Measurements from ENCODE around the gene CTXN2.

CTXN2 gene

DNA sequence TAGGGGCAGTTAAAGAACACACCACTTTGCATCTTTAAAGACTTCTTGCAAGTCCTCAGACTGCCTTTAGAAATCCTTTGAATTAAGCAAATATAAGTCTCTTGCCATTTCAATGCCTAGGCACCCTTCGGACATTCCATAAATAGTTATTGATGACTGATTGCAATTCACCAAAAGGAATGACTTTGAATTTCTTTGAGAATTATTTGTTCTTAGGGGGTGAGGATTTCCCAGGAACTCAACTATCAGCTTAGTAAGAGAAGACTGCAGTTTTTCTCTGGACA lies 12.9 kb upstream of the CTXN2 start:
- no peak overlapping the region for H3K27ac ChIP-seq (replicated peaks)
- peaks cover 26% of the 10 kb centered on the region for H3K27me3 ChIP-seq (ENCODE audit: insufficient read depth, poor library complexity, severe bottlenecking)
- no peak for DNase-seq (ENCODE audit: low read depth in 1 of 2, low spot score in 1 of 2)
- no peak overlapping the region for H3K4me3 ChIP-seq (replicated peaks; ENCODE audit: insufficient read depth, low read length)
- TF ChIP-seq CTCF (IDR thresholded peaks at IDR 0.05; ENCODE audit: insufficient read depth, low read length), result no peak
- TF ChIP-seq POLR2AphosphoS5 (IDR thresholded peaks at IDR 0.05; ENCODE audit: low read depth), result no peak

DNA sequence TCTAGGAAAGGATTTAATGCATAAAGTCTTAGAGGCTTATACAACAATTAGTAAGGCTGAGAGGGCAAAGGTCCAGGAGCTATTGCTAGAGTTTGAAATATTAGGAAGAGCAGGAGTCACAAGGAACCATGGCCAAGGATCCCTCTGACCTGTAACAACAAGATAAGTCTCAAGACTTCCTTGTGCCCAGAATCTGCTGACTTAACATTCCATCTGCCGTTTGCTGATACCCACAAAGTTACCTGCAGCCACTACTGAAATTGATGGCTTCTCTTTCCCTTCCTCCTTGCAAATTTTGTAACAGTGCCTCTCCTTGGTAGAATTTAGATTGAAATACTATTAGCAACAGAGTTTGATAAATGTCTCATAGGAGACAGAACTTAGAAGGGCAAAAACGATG lies 8.7 kb upstream of the CTXN2 start:
- no peak for TF ChIP-seq POLR2AphosphoS5 (IDR thresholded peaks at IDR 0.05; ENCODE audit: low read depth)
- no peak for TF ChIP-seq SPI1 (IDR thresholded peaks at IDR 0.05; ENCODE audit: borderline replicate concordance, low read depth)
- TF ChIP-seq CTCF (IDR thresholded peaks at IDR 0.05; ENCODE audit: insufficient read depth, low read length), result no peak
- Histone ChIP-seq H3K27ac (replicated peaks) (no peak overlapping the region), H3K4me3 (replicated peaks; ENCODE audit: insufficient read depth, low read length) (no peak overlapping the region), H3K27me3 (ENCODE audit: insufficient read depth, poor library complexity, severe bottlenecking) (peaks cover 4% of the 10 kb centered on the region)
- DNase-seq (ENCODE audit: low read depth in 1 of 2, low spot score in 1 of 2), result no peak

GRCh38 chr15:48185529-48185928 lies 5.9 kb upstream of the CTXN2 start:
- H3K4me3 ChIP-seq (replicated peaks; ENCODE audit: insufficient read depth, low read length), result no peak overlapping the region
- TF ChIP-seq GABPA (IDR thresholded peaks at IDR 0.05; ENCODE audit: low read depth) (no peak), SPI1 (IDR thresholded peaks at IDR 0.05; ENCODE audit: borderline replicate concordance, low read depth) (no peak), REST (IDR thresholded peaks at IDR 0.05; ENCODE audit: insufficient replicate concordance, low read depth) (no peak), POLR2AphosphoS5 (IDR thresholded peaks at IDR 0.05; ENCODE audit: low read depth) (no peak), CTCF (IDR thresholded peaks at IDR 0.05; ENCODE audit: insufficient read depth, low read length) (no peak)
- H3K27me3 ChIP-seq (ENCODE audit: insufficient read depth, poor library complexity, severe bottlenecking), result peaks cover 4% of the 10 kb centered on the region
- no peak for DNase-seq (ENCODE audit: low read depth in 1 of 2, low spot score in 1 of 2)
- no peak overlapping the region for H3K27ac ChIP-seq (replicated peaks)

DNA sequence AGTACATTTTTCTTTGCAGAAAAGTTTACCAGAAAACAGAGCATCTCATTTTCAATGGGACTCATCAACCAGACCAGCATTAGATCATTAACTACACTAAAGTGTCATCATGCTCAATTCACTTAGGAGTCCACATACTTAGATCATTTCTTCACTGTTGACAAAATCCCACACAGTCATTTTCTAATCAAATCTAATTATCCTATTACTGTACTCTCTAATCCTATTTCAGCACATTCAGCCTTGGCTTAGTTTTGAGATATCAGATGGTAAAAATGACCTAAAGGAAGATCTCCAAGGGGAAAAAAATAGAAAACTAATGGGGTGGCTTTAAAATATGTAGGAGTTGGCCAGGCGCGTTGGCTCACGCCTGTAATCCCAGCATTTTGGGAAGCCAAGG lies 5.2 kb upstream of the CTXN2 start:
- Histone ChIP-seq H3K27ac (replicated peaks) (no peak overlapping the region), H3K27me3 (ENCODE audit: insufficient read depth, poor library complexity, severe bottlenecking) (peaks cover 3% of the 10 kb centered on the region), H3K4me3 (replicated peaks; ENCODE audit: insufficient read depth, low read length) (no peak overlapping the region)
- no peak for DNase-seq (ENCODE audit: low read depth in 1 of 2, low spot score in 1 of 2)
- no peak for TF ChIP-seq SPI1 (IDR thresholded peaks at IDR 0.05; ENCODE audit: borderline replicate concordance, low read depth)
- no peak for TF ChIP-seq CTCF (IDR thresholded peaks at IDR 0.05; ENCODE audit: insufficient read depth, low read length)
- no peak for TF ChIP-seq GABPA (IDR thresholded peaks at IDR 0.05; ENCODE audit: low read depth)
- TF ChIP-seq POLR2AphosphoS5 (IDR thresholded peaks at IDR 0.05; ENCODE audit: low read depth), result no peak
- TF ChIP-seq REST (IDR thresholded peaks at IDR 0.05; ENCODE audit: insufficient replicate concordance, low read depth), result no peak
